Trophoblast cell (in vitro differentiated cells and primary cell): ENCODE measurements around the gene FLT1.

Source experiments
- DNase-seq, 2 donors: peaks; one replicate each; pipeline ENCODE4 v3.0.0-alpha.2; 2016
- H2AFZ ChIP-seq: 2 replicates; pipeline ENCODE4 v1.6.1; 2013; ENCODE audit warnings: low read length, moderate library complexity, mild to moderate bottlenecking; ENCODE audit not compliant: insufficient read depth, poor library complexity
- H2AK5ac ChIP-seq: 2 replicates; pipeline ENCODE4 v1.6.1; 2013; ENCODE audit warnings: mild to moderate bottlenecking, low read length
- H2BK120ac ChIP-seq: 2 replicates; pipeline ENCODE4 v1.6.1; 2013; ENCODE audit warnings: low read length, mild to moderate bottlenecking, moderate library complexity; ENCODE audit not compliant: insufficient read depth, poor library complexity
- H2BK12ac ChIP-seq: 2 replicates; pipeline ENCODE4 v1.6.1; 2013; ENCODE audit warnings: mild to moderate bottlenecking, low read length, moderate library complexity
- H2BK5ac ChIP-seq: 2 replicates; pipeline ENCODE4 v1.6.1; 2013; ENCODE audit warnings: low read length, low read depth, moderate library complexity, mild to moderate bottlenecking; ENCODE audit not compliant: poor library complexity
- H3K14ac ChIP-seq: 2 replicates; pipeline ENCODE4 v1.6.1; 2013; ENCODE audit warnings: mild to moderate bottlenecking, low read length
- H3K18ac ChIP-seq: 2 replicates; pipeline ENCODE4 v1.6.1; 2013; ENCODE audit warnings: mild to moderate bottlenecking, low read length
- H3K23ac ChIP-seq: 2 replicates; pipeline ENCODE4 v1.6.1; 2013; ENCODE audit warnings: low read length
- H3K27ac ChIP-seq: 2 replicates; pipeline ENCODE4 v1.5.1; 2013; ENCODE audit warnings: low read depth, mild to moderate bottlenecking, inconsistent platforms, low read length, moderate library complexity
- H3K27me3 ChIP-seq: 2 replicates; pipeline ENCODE4 v1.6.1; 2013; ENCODE audit warnings: inconsistent platforms, mild to moderate bottlenecking, low read length, moderate library complexity; ENCODE audit not compliant: insufficient read depth
- H3K36me3 ChIP-seq, 2 experiments: 1 replicate in 1 of 2; 2 replicates in 1 of 2; pipeline ENCODE4 v1.6.1; 2013; ENCODE audit warnings: low read length in 2 of 2, mild to moderate bottlenecking in 2 of 2, moderate library complexity in 1 of 2; ENCODE audit not compliant: insufficient read depth in 2 of 2, control insufficient read depth in 1 of 2
- H3K4ac ChIP-seq: 2 replicates; pipeline ENCODE4 v1.6.1; 2013; ENCODE audit warnings: low read depth, mild to moderate bottlenecking, low read length, moderate library complexity
- H3K4me1 ChIP-seq, 2 experiments: 1 replicate in 1 of 2; 2 replicates in 1 of 2; pipeline ENCODE4 v1.6.1; 2013; ENCODE audit warnings: low read length in 2 of 2, mild to moderate bottlenecking in 2 of 2, moderate library complexity in 1 of 2; ENCODE audit not compliant: insufficient read depth in 2 of 2, control insufficient read depth in 1 of 2
- H3K4me2 ChIP-seq: 2 replicates; pipeline ENCODE4 v1.6.1; 2013; ENCODE audit warnings: inconsistent platforms, mild to moderate bottlenecking, low read length, moderate library complexity
- H3K4me3 ChIP-seq: 2 replicates; pipeline ENCODE4 v1.5.1; 2013; ENCODE audit warnings: mild to moderate bottlenecking, low read depth, low read length, inconsistent platforms
- H3K79me1 ChIP-seq: one replicate; pipeline ENCODE4 v1.6.1; 2013; ENCODE audit warnings: low read length
- H3K79me2 ChIP-seq: 2 replicates; pipeline ENCODE4 v1.6.1; 2013; ENCODE audit warnings: low read length, mild to moderate bottlenecking; ENCODE audit not compliant: control insufficient read depth, insufficient read depth, poor library complexity
- H3K9ac ChIP-seq: 2 replicates; pipeline ENCODE4 v1.6.1; 2013; ENCODE audit warnings: mild to moderate bottlenecking, low read length
- H3K9me3 ChIP-seq: 2 replicates; pipeline ENCODE4 v1.6.1; 2013; ENCODE audit warnings: low read depth, mild to moderate bottlenecking, control low read depth, inconsistent platforms, low read length; ENCODE audit not compliant: insufficient read depth
- H4K12ac ChIP-seq: 2 replicates; pipeline ENCODE4 v1.6.1; 2013; ENCODE audit warnings: low read depth, mild to moderate bottlenecking, low read length, moderate library complexity
- H4K8ac ChIP-seq: 2 replicates; pipeline ENCODE4 v1.6.1; 2013; ENCODE audit warnings: low read depth, mild to moderate bottlenecking, low read length, moderate library complexity
- H4K91ac ChIP-seq: one replicate; pipeline ENCODE4 v1.6.1; 2013; ENCODE audit warnings: low read depth, mild to moderate bottlenecking, low read length, moderate library complexity
- WGBS: extraction: QIAGEN DNeasy Blood & Tissue Kit; methylation state at CpG from one replicate; pipeline ENCODE4 v1.1.7; 2013; ENCODE audit warnings: missing lambda C conversion rate; ENCODE audit not compliant: insufficient read length, insufficient coverage; ENCODE audit errors: extremely low coverage; 5-methylcytosine and 5-hydroxymethylcytosine counted together

The FLT1 gene

DNA sequence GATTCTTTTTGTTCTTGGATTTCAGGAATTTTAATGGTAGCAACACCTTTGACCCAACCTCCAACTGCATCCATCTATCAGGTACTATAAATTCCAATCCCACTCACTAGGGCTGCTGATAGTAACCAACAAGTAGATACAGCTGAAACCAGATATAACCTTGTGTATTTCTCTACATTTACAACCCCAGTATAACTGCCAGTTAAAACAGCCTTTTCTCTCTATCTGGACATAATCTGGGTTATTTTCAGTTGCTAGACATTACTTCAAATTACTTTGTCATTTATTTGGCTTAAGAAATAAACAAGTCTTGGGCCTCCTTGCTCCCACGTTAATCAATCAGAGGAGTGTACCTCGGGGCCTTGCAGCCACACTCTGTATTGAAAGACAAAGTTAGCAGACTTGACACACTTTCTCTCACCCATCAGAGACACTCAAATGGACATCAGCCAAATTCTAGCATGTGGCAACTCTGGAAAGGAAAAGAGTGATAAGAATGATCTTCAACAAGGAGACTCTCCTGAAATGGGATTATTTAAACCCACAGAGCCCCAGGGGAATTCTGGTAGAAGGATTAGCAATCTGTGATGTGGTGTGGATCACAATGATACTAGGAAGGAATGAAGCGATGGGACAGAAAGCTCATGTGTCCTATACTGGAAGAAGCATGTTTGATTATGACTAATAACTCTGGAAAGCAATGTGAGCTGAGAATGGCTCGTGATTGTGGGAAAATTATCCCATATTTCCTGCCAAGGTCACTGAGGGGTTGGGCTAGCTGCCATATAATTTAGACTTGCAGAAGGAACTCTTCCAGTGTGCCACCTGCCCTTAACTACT lies 157.5 kb downstream of the FLT1 start:
- no CpG with 5 or more reads among the region's 4 CpGs for WGBS
- no peak overlapping the region for H2BK5ac ChIP-seq
- no peaks in the 10 kb centered on the region for H3K79me2 ChIP-seq
- H3K23ac ChIP-seq: no peak overlapping the region
- H3K36me3 ChIP-seq: no peaks in the 10 kb centered on the region
- no peak overlapping the region for H3K4ac ChIP-seq
- no peak overlapping the region for H3K27ac ChIP-seq
- no peak overlapping the region for H4K8ac ChIP-seq
- H3K79me1 ChIP-seq: no peaks in the 10 kb centered on the region
- no peak overlapping the region for H2AK5ac ChIP-seq
- H2BK12ac ChIP-seq: no peak overlapping the region
- no peak overlapping the region for H3K9ac ChIP-seq
- H3K4me3 ChIP-seq: no peak overlapping the region
- no peak overlapping the region for H2AFZ ChIP-seq
- no peak overlapping the region for H4K91ac ChIP-seq
- H3K14ac ChIP-seq: no peak overlapping the region
- no peak for DNase-seq
- H2BK120ac ChIP-seq: no peak overlapping the region
- no peak overlapping the region for H4K12ac ChIP-seq
- H3K18ac ChIP-seq: no peak overlapping the region
- no peak overlapping the region for H3K4me2 ChIP-seq
- H3K27me3 ChIP-seq: no peaks in the 10 kb centered on the region
- H3K9me3 ChIP-seq: no peaks in the 10 kb centered on the region
- peaks cover 9 to 16% of the 10 kb centered on the region in 2 experiments for H3K4me1 ChIP-seq

DNA sequence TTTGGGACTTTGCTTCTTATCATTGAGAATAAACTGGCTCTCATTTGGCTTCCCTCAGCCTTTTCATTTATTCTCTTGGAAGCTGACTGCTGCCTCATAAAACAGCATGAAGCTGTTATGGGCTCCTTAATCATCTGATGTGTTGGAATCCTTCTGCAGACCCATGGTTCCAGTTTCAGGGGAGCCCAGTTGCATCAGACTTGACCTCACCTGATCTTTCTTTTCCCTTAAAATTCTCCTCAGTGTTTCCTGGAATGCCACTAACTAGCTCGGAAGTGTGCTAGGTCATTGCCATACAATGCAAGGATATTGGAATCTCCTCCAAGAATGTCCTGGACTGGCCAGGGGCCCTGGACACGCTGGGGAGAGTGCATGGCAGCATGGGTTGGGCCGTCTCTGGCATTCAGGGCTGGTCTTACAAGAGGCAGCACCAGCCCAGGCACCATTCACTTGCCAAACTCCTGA lies 158.7 kb downstream of the FLT1 start:
- Histone ChIP-seq H4K12ac (no peak overlapping the region), H2BK120ac (no peak overlapping the region), H3K9me3 (no peaks in the 10 kb centered on the region), H2AFZ (no peak overlapping the region), H3K27ac (no peak overlapping the region), H4K91ac (no peak overlapping the region), H4K8ac (no peak overlapping the region), H3K18ac (no peak overlapping the region), H3K36me3 (no peaks in the 10 kb centered on the region), H3K4me2 (no peak overlapping the region), H3K4ac (no peak overlapping the region), H3K79me2 (no peaks in the 10 kb centered on the region), H3K79me1 (no peaks in the 10 kb centered on the region), H2BK5ac (no peak overlapping the region), H3K4me1 (peaks cover 8 to 16% of the 10 kb centered on the region in 2 experiments), H3K14ac (no peak overlapping the region), H2BK12ac (no peak overlapping the region), H3K27me3 (no peaks in the 10 kb centered on the region), H3K23ac (no peak overlapping the region), H3K4me3 (no peak overlapping the region), H2AK5ac (no peak overlapping the region), H3K9ac (no peak overlapping the region)
- WGBS: no CpG with 5 or more reads among the region's 3 CpGs
- no peak for DNase-seq

DNA sequence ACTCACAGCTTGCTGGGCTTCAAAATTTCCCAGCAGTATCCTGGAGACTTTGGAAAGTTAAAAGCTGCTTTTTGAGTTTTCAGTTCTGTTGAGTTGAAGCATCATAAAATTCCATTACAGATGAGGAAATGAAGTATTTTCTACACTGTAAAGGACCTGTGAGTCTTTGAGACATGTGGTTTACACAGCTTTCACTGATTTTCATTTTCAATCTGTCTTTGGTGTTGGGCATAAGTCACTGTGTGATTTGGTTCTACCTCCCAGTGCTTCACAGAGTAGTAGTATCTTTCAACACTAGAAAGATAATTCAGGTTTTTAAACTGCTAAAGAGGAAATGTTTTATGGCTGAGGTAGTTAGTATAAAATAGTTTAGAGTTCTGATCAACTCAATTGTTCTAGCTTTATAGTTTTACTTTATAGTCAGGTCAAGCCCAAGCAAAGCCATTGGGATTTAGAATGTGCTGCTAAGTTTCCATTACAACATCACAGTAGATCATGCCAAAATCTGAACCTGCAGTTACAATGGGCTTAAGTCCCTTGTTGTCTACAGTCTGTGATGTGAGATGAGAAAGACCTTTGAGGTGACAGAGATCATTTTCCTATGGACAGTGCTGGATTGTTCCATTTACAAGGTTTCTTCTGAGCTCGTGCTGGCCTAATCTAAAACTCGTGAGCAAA lies 161.6 kb downstream of the FLT1 start:
- H4K12ac ChIP-seq: no peak overlapping the region

DNA sequence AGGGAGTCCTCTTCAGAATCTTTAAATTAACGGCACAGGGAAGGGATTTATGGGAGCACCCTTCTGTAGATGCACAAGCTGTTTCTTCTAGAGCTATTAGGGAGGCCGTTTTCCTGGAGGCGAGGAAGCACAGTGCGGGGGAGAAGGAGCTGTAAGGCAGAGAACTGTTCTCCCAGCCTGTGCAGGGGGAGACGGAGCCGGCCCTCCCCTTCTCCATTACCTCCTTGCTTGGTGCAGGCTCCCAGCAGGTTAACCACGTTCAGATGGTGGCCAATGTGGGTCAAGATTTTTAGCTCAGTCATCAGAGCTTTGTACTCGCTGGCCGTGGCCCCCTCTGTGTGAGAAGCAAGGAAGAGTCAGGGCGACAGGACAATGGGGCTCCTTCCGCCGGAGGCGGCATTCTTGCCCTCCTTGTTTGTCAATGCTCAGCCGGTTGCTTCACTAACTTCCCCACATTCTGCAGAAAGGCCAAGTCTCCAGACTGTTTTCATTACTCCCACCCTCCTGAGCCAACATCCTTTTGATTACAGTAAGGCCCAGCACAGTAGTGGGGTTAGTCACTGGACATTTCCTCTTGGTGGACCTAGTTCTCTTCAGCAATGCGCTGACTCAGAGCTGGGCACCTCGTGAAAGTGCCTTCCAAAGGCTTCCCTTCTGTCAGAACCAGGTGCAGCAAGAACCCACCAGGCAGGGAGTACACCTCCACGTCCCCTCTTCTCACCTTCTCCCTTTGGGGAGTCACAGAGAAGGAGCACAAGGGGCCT lies 165.4 kb downstream of the FLT1 start:
- no peaks in the 10 kb centered on the region for H3K36me3 ChIP-seq
- H3K23ac ChIP-seq: no peak overlapping the region
- no CpG with 5 or more reads among the region's 17 CpGs for WGBS
- H3K14ac ChIP-seq: no peak overlapping the region
- no peak overlapping the region for H2AFZ ChIP-seq
- H3K4me1 ChIP-seq: peaks cover 13 to 14% of the 10 kb centered on the region in 2 experiments
- peak overlapping the region; percentile 57 for H2AK5ac ChIP-seq
- no peak overlapping the region for H3K4me2 ChIP-seq
- H2BK12ac ChIP-seq: peak overlapping the region; percentile 59
- H3K4me3 ChIP-seq: no peak overlapping the region
- no peaks in the 10 kb centered on the region for H3K79me2 ChIP-seq
- H3K79me1 ChIP-seq: peaks cover 8% of the 10 kb centered on the region
- H2BK5ac ChIP-seq: no peak overlapping the region
- no peak overlapping the region for H2BK120ac ChIP-seq
- H4K91ac ChIP-seq: no peak overlapping the region
- DNase-seq: peak in 1 of 2 donors; percentile 8
- no peak overlapping the region for H3K27ac ChIP-seq
- H3K18ac ChIP-seq: no peak overlapping the region
- H4K8ac ChIP-seq: no peak overlapping the region
- H4K12ac ChIP-seq: no peak overlapping the region
- H3K27me3 ChIP-seq: no peaks in the 10 kb centered on the region
- H3K9me3 ChIP-seq: peaks cover 8% of the 10 kb centered on the region
- H3K4ac ChIP-seq: no peak overlapping the region
- H3K9ac ChIP-seq: no peak overlapping the region

More for the DNA sequence above, 161.6 kb downstream of the FLT1 start:
- Histone ChIP-seq H3K9ac (no peak overlapping the region), H3K18ac (no peak overlapping the region), H2BK5ac (no peak overlapping the region), H3K14ac (no peak overlapping the region), H3K79me1 (peaks cover 3% of the 10 kb centered on the region), H2AFZ (no peak overlapping the region), H3K27ac (no peak overlapping the region), H4K8ac (no peak overlapping the region), H3K4ac (no peak overlapping the region), H3K27me3 (no peaks in the 10 kb centered on the region), H3K36me3 (no peaks in the 10 kb centered on the region), H2BK12ac (no peak overlapping the region), H2BK120ac (no peak overlapping the region), H3K4me2 (no peak overlapping the region), H4K91ac (no peak overlapping the region), H2AK5ac (no peak overlapping the region), H3K4me3 (no peak overlapping the region), H3K4me1 (peaks cover 12 to 16% of the 10 kb centered on the region in 2 experiments), H3K79me2 (no peaks in the 10 kb centered on the region), H3K23ac (no peak overlapping the region), H3K9me3 (peaks cover 5% of the 10 kb centered on the region)
- no peak for DNase-seq
- whole genome bisulfite sequencing: no CpG with 5 or more reads among the region's 2 CpGs
